GM12873 (cell line): ENCODE measurements around the gene CRYBA2.

Source experiments
- CTCF ChIP-seq: IDR thresholded peaks from 2 replicates; pipeline ENCODE4 v1.5.1; 2012; ENCODE audit warnings: low read depth, mild to moderate bottlenecking, moderate library complexity, low read length, control low read depth; ENCODE audit not compliant: insufficient read depth; ENCODE audit errors: missing control alignments

The CRYBA2 gene

DNA sequence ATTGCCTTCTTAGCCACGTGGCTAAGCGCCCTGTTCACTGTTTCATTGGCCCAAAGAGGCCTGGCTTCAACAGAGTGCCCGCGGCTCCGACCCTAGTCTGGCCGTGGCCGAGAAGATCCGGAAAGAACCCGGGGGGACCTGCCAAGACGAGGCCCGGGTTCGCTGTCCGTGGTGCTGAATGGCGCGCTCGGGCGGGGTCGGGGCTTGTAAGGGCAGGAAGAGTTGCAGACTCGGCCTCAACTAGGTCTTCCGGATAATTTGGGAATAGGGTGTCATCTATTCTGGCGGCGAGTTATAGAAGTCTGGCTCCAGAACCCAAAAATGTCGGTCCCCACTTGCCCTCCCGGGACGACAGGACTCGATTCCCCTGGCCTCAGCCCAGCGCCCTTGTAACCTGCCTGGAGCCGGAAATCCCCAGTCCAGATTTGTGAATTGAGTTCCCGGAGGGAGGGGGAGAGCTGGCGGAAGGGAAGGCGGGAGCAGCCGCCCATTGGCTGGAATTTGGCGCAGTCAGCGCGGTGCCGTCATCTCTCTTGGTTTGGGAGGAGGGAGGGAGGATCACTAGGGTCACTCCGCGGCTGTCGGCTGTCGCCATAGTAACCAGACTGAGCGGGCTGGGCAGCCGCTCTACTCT, 30.2 kb downstream of the CRYBA2 start:
- TF ChIP-seq CTCF, result no peak

GRCh38 chr2:218961651-218962570, 31.3 kb downstream of the CRYBA2 start:
- no peak for TF ChIP-seq CTCF

GRCh38 chr2:218961229-218961628, 32.0 kb downstream of the CRYBA2 start:
- no peak for TF ChIP-seq CTCF

- TF ChIP-seq CTCF, result no peak
These were observed 32.7 kb downstream of the CRYBA2 start for GRCh38 chr2:218960309-218961165.

DNA sequence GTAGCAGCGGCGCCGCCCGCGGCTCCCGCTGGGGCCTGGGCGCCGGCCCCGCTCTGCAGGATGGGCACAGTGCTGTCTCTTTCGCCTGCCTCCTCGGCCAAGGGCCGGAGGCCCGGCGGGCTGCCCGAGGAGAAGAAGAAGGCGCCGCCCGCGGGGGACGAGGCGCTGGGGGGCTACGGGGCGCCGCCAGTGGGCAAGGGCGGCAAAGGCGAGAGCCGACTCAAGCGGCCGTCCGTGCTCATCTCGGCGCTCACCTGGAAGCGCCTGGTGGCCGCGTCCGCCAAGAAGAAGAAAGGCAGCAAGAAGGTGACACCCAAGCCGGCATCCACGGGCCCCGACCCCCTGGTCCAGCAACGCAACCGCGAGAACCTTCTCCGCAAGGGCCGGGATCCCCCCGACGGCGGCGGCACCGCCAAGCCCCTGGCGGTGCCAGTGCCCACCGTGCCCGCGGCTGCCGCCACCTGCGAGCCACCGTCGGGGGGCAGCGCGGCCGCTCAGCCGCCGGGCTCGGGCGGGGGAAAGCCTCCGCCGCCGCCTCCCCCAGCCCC, 33.4 kb downstream of the CRYBA2 start:
- TF ChIP-seq CTCF, result no peak

DNA sequence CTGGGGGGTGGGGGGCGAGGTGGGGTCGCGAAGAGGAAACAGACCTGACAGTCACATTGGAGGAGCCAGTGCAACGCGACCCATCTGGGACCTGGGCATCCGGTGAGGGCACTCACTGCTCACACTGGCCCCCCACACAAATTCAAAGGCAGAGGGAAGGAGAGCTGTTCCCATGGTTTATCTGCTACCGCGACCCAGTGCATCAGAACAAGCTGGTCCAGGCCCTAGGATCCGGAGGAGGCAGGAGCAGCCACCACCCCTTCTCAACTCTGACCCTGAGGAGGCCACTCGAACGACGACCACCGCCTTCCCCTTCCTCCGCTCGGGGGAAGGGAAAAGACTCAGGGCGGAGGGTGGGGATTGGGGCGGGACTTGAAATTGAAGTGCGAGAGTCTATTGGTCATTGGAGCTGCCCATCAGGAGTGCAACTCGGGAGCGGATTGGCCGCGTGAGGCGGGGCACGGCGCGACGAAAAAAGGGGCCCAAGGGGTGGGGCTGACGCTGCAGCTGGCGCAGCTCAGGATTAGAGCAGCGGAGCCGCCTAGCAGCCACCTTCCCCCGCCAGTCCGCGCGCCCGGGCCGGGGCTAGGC, 34.0 kb downstream of the CRYBA2 start, which contains the start of gene CDK5R2:
Gene CDK5R2, plus strand, starts transcription at position 526 of the 591 bp plus-strand sequence. CDS start 155 bp downstream, outside the sequence.
- TF ChIP-seq CTCF, result no peak

- no peak for TF ChIP-seq CTCF
These were observed 34.9 kb downstream of the CRYBA2 start for GRCh38 chr2:218958276-218958675.
